H1 (cell line): Measurements from ENCODE around the gene FARS2. TPM values are rescaled to one million over a fixed set of nuclear protein-coding genes. Genes with fewer than 3 reads are reported as not detected.

Experiments used
- CTCF ChIA-PET: fragments of 300-600 bp; sonication (Branson Sonifier 250); formaldehyde crosslinking; loops from one replicate; lab custom pipeline; 2021; ENCODE audit not compliant: partially characterized antibody; lab: Charles Lee
- POLR2A ChIA-PET: fragments of 300-600 bp; sonication (Branson Sonifier 250); formaldehyde crosslinking; loops from one replicate; lab custom pipeline; 2021; ENCODE audit warnings: inconsistent platforms; ENCODE audit not compliant: partially characterized antibody; lab: Charles Lee
- DNase-seq, 2 experiments: peaks; one replicate each; pipeline versions ENCODE4 v3.0.0 to v3.0.0-alpha.2; 2010 to 2022; ENCODE audit warnings: low spot score in 2 of 2, low read depth in 1 of 2, mixed read lengths in 1 of 2
- FAIRE-seq: peaks from 2 replicates; lab custom pipeline; 2011; peaks lifted over from hg19 to GRCh38; lab: Jason Lieb, UNC
- H2AFZ ChIP-seq: 2 replicates; pipeline ENCODE4 v1.8.1; 2012; ENCODE audit warnings: low read length, inconsistent platforms
- H2AK5ac ChIP-seq: 2 replicates; pipeline ENCODE4 v1.6.1; 2013; ENCODE audit warnings: low read depth, low read length
- H2BK120ac ChIP-seq: replicated peaks from 2 replicates; pipeline ENCODE3; 2013; ENCODE audit warnings: low read depth, low read length, inconsistent platforms
- H2BK12ac ChIP-seq: 2 replicates; pipeline ENCODE4 v1.6.1; 2013; ENCODE audit warnings: low read depth, low read length
- H2BK15ac ChIP-seq: 2 replicates; pipeline ENCODE4 v1.6.1; 2013; ENCODE audit warnings: low read length
- H2BK20ac ChIP-seq: 2 replicates; pipeline ENCODE4 v1.6.1; 2013; ENCODE audit warnings: low read length
- H2BK5ac ChIP-seq: 2 replicates; pipeline ENCODE4 v1.6.1; 2013; ENCODE audit warnings: low read depth, low read length
- H3K14ac ChIP-seq: 2 replicates; pipeline ENCODE4 v1.6.1; 2013; ENCODE audit warnings: inconsistent platforms; ENCODE audit not compliant: insufficient read length
- H3K18ac ChIP-seq: 2 replicates; pipeline ENCODE4 v1.6.1; 2013; ENCODE audit warnings: low read length; ENCODE audit errors: extremely low read depth
- H3K23ac ChIP-seq: 2 replicates; pipeline ENCODE4 v1.6.1; 2013; ENCODE audit warnings: inconsistent platforms; ENCODE audit not compliant: insufficient read length
- H3K23me2 ChIP-seq: 2 replicates; pipeline ENCODE4 v1.6.1; 2013; ENCODE audit warnings: low read depth, low read length
- H3K27ac ChIP-seq: 2 replicates; pipeline ENCODE4 v1.6.1; 2011; ENCODE audit warnings: low read depth, low read length, inconsistent platforms
- H3K27me3 ChIP-seq, 4 experiments: replicated peaks in 1 of 4; 1 replicate in 1 of 4; 2 replicates in 3 of 4; pipeline versions ENCODE4 v1.6.1 to v1.8.1; 2011 to 2013; ENCODE audit warnings: low read length in 3 of 4, mild to moderate bottlenecking in 3 of 4, inconsistent platforms in 2 of 4, mixed read lengths in 2 of 4, moderate library complexity in 1 of 4; ENCODE audit not compliant: control insufficient read depth in 3 of 4, insufficient read depth in 3 of 4; ENCODE audit errors: extremely low read depth in 1 of 4
- H3K36me3 ChIP-seq, 4 experiments: 2 replicates each; pipeline versions ENCODE4 v1.6.1 to v1.8.1; 2011 to 2013; ENCODE audit warnings: mild to moderate bottlenecking in 4 of 4, low read length in 3 of 4, moderate library complexity in 2 of 4, control low read depth in 1 of 4, inconsistent platforms in 1 of 4; ENCODE audit not compliant: insufficient read depth in 4 of 4, control insufficient read depth in 2 of 4
- H3K4ac ChIP-seq: replicated peaks from 2 replicates; pipeline ENCODE3; 2013; ENCODE audit warnings: low read length, low read depth, mixed read lengths, inconsistent platforms; ENCODE audit not compliant: insufficient read length
- H3K4me1 ChIP-seq, 4 experiments: replicated peaks in 1 of 4; 1 replicate in 1 of 4; 2 replicates in 3 of 4; pipeline versions ENCODE4 v1.6.1 to v1.8.1; 2011 to 2013; ENCODE audit warnings: low read length in 3 of 4, inconsistent platforms in 2 of 4, mixed read lengths in 1 of 4; ENCODE audit not compliant: insufficient read depth in 4 of 4, control insufficient read depth in 3 of 4
- H3K4me2 ChIP-seq, 2 experiments: 2 replicates each; pipeline versions ENCODE4 v1.6.1 to v1.8.1; 2011 to 2013; ENCODE audit warnings: low read depth in 2 of 2, low read length in 2 of 2, control low read depth in 1 of 2, inconsistent platforms in 1 of 2, mild to moderate bottlenecking in 1 of 2; ENCODE audit not compliant: insufficient read depth in 1 of 2
- H3K4me3 ChIP-seq, 4 experiments: fragments of 200-600, 300-600 bp in 1 of 4; sonication (generic), shearing (Covaris generic), sonication (Bioruptor Twin) in 1 of 4; 2 replicates each; pipeline versions ENCODE4 v1.5.1 to v1.8.1; 2011 to 2016; ENCODE audit warnings: low read length in 4 of 4, low read depth in 3 of 4, control low read depth in 2 of 4, inconsistent platforms in 2 of 4, mild to moderate bottlenecking in 2 of 4, mixed read lengths in 1 of 4, moderate library complexity in 1 of 4; ENCODE audit not compliant: insufficient read depth in 2 of 4; ENCODE audit errors: extremely low read depth in 1 of 4
- H3K56ac ChIP-seq: replicated peaks from 2 replicates; pipeline ENCODE3; 2013; ENCODE audit warnings: low read depth, mild to moderate bottlenecking, mixed read lengths, low read length, inconsistent platforms; ENCODE audit not compliant: insufficient read length
- H3K79me1 ChIP-seq: 2 replicates; pipeline ENCODE4 v1.6.1; 2013; ENCODE audit warnings: low read depth, low read length, control low read depth
- H3K79me2 ChIP-seq, 2 experiments: 2 replicates each; pipeline versions ENCODE4 v1.6.1 to v1.8.1; 2012 to 2013; ENCODE audit warnings: low read length in 2 of 2, mild to moderate bottlenecking in 2 of 2, inconsistent platforms in 1 of 2; ENCODE audit not compliant: insufficient read depth in 2 of 2, control insufficient read depth in 1 of 2
- H3K9ac ChIP-seq, 4 experiments: replicated peaks in 1 of 4; 1 replicate in 1 of 4; 2 replicates in 3 of 4; pipeline versions ENCODE4 v1.6.1 to v1.8.1; 2011 to 2013; ENCODE audit warnings: low read depth in 3 of 4, low read length in 3 of 4, control low read depth in 2 of 4, mild to moderate bottlenecking in 2 of 4, moderate library complexity in 2 of 4, inconsistent platforms in 1 of 4; ENCODE audit errors: extremely low read depth in 1 of 4
- H3K9me3 ChIP-seq, 2 experiments: 2 replicates each; pipeline versions ENCODE4 v1.6.1 to v1.8.1; 2012 to 2013; ENCODE audit warnings: mild to moderate bottlenecking in 2 of 2, moderate library complexity in 2 of 2, control low read depth in 1 of 2, inconsistent platforms in 1 of 2, low read depth in 1 of 2, low read length in 1 of 2, mixed read lengths in 1 of 2; ENCODE audit not compliant: insufficient read depth in 2 of 2
- H4K20me1 ChIP-seq, 2 experiments: replicated peaks in 1 of 2; 2 replicates each; pipeline versions ENCODE3 to v1.8.1; 2011 to 2013; ENCODE audit warnings: inconsistent platforms in 2 of 2, low read length in 2 of 2, mild to moderate bottlenecking in 1 of 2; ENCODE audit not compliant: insufficient read depth in 2 of 2, control insufficient read depth in 1 of 2
- H4K5ac ChIP-seq: 2 replicates; pipeline ENCODE4 v1.6.1; 2013; ENCODE audit warnings: low read length, low read depth, mixed read lengths, inconsistent platforms; ENCODE audit not compliant: insufficient read length
- H4K8ac ChIP-seq: 2 replicates; pipeline ENCODE4 v1.8.0; 2013; ENCODE audit warnings: mild to moderate bottlenecking, moderate library complexity, low read length, inconsistent platforms; ENCODE audit not compliant: insufficient read depth; ENCODE audit errors: extremely low read depth
- H4K91ac ChIP-seq: replicated peaks from 2 replicates; pipeline ENCODE3; 2013; ENCODE audit warnings: low read length, mixed read lengths, inconsistent platforms; ENCODE audit not compliant: insufficient read length
- BACH1 ChIP-seq: IDR thresholded peaks from 2 replicates; pipeline ENCODE4 v1.6.1; 2012; ENCODE audit warnings: low read length, improper control_type of control experiment
- CTCF ChIP-seq, 3 experiments: IDR thresholded peaks; 1 replicate in 2 of 3; 2 replicates in 1 of 3; pipeline versions ENCODE4 v1.5.1 to v1.6.1; 2011; ENCODE audit warnings: low read length in 3 of 3, mild to moderate bottlenecking in 3 of 3, inconsistent platforms in 2 of 3, low read depth in 1 of 3, moderate library complexity in 1 of 3; ENCODE audit not compliant: insufficient read depth in 1 of 3; ENCODE audit errors: control extremely low read depth in 1 of 3
- RAD21 ChIP-seq, 2 experiments: IDR thresholded peaks in 1 of 2; conservative IDR thresholded peaks in 1 of 2; 2 replicates each; pipeline ENCODE4 v1.6.1; 2011; ENCODE audit warnings: low read depth in 2 of 2, low read length in 2 of 2, improper control_type of control experiment in 1 of 2, inconsistent platforms in 1 of 2, mild to moderate bottlenecking in 1 of 2, moderate library complexity in 1 of 2
- WGBS, 2 experiments: shearing (Covaris generic) in 1 of 2; methylation state at CpG; one replicate each; pipeline versions ENCODE4 v1.1.6 to v1.1.7; 2013 to 2015; ENCODE audit warnings: low lambda C conversion rate in 2 of 2, mixed read lengths in 2 of 2, inconsistent platforms in 1 of 2, low coverage in 1 of 2, missing lambda C conversion rate in 1 of 2; ENCODE audit not compliant: insufficient replicate concordance in 2 of 2, insufficient coverage in 1 of 2, insufficient read length in 1 of 2; ENCODE audit errors: extremely low coverage in 1 of 2, missing lambda C conversion rate in 1 of 2; 5-methylcytosine and 5-hydroxymethylcytosine counted together
- polyA plus RNA-seq, 7 experiments: library from polyadenylated mRNA; depleted of rRNA in 3 of 7; stranded (reverse) in 5 of 7; unstranded in 2 of 7; fragments of >200 nt in 5 of 7; fragments of 200-250 nt in 2 of 7; gene quantifications; 1 replicate in 5 of 7; 2 replicates in 1 of 7; 4 replicates in 1 of 7; pipeline versions ENCODE4 v1.2.1 to v1.2.3, GENCODE V29; 2011 to 2013; ENCODE audit warnings: missing spikeins in 2 of 7, mixed read lengths in 2 of 7
- total RNA-seq: library from RNA; stranded (reverse); fragmentation: NEBNext Ultra II Directional; extraction: Animal tissue kit (Norgen Biotek cat#: 25700); gene quantifications from 2 replicates; pipeline ENCODE4 v1.2.1, GENCODE V29; 2021

FARS2 gene
- total and polyA plus RNA-seq, 2 of the 8 experiments (the other 6 are each of a cell fraction or from before 2014, with no cell fraction given), result 11.7 to 14.4 TPM

DNA sequence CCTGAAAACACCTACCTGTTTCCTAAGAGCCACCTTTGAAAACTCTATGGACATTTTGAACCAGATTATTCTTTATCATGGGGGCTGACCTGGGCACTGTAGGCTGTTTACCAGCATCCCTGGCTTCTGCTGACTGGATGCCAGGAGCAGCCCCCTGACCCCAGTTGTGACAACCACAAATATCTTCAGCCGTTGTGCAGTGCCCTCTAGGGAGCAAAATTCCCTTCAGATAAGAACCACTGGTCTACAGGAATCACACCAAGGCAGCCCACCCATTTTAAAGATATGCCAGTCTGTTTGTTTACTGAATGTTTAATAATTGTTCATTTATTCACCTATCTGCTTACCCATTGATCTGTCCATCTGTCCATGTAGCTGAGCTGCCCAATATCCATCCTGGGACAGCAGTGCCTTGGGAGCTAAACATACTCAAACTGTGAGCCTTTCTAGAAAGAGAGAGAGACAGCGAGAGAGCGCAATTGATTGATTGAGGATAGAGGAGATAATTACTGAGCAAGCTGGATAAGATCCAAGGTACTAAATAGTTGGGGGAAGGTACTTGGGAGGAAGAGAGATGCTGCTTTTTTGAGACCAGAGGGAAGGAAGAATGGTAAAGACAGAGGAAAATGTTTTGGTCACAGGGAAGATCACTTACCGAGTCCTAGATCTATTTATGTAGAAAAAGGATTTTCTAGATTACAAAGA, 468.7 kb downstream of the FARS2 start:
- Histone ChIP-seq H2AK5ac (no peak overlapping the region), H4K20me1 (no peaks in the 10 kb centered on the region), H4K8ac (no peak overlapping the region), H3K4ac (no peak overlapping the region), H2AFZ (no peak overlapping the region), H3K4me2 (no peak overlapping the region), H3K9me3 (no peaks in the 10 kb centered on the region), H3K27me3 (no peaks in the 10 kb centered on the region), H2BK12ac (no peak overlapping the region), H2BK15ac (no peak overlapping the region), H3K79me2 (no peaks in the 10 kb centered on the region), H2BK5ac (no peak overlapping the region), H3K79me1 (no peaks in the 10 kb centered on the region), H2BK120ac (no peak overlapping the region), H4K91ac (no peak overlapping the region), H3K9ac (no peak overlapping the region), H2BK20ac (no peak overlapping the region), H3K14ac (no peak overlapping the region), H3K4me1 (peaks cover 0 to 2% (median 0%) of the 10 kb centered on the region in 4 experiments; a peak in 1 of 7 replicates), H3K23ac (no peak overlapping the region), H3K27ac (no peak overlapping the region), H3K18ac (no peak overlapping the region), H3K36me3 (no peaks in the 10 kb centered on the region), H4K5ac (no peak overlapping the region), H3K4me3 (no peak overlapping the region), H3K56ac (no peak overlapping the region), H3K23me2 (no peaks in the 10 kb centered on the region)
- ChIA-PET POLR2A (no interaction called here), CTCF (interaction anchor here (0.7 to 1.9 kb wide), 4 partner anchors 14 to 401 kb away, joined by 3 to 5 read pairs (median 4); no protein-coding TSS in a partner anchor)
- DNase-seq (no peak), FAIRE-seq (no peak)
- peak in 2 of 3 experiments; percentile 13 to 31; a peak in 1 of 4 replicates for TF ChIP-seq CTCF (IDR thresholded peaks at IDR 0.05; ENCODE audit: control extremely low read depth in 1 of 3, insufficient read depth in 1 of 3, low read depth in 1 of 3, low read length in 3 of 3)
- TF ChIP-seq RAD21 (IDR thresholded peaks at IDR 0.05 in 1 of 2, conservative IDR thresholded peaks at IDR 0.05 in 1 of 2; ENCODE audit: low read depth in 2 of 2, low read length in 2 of 2), result peak; percentile 30 to 60; a peak in 3 of 4 replicates
- TF ChIP-seq BACH1, result no peak
- WGBS, 2 experiments, result 78% methylated on average over 4 of the region's 4 CpGs; no CpG with 5 or more reads in 1 of the 2 experiments
